Transverse colon (tissue), 4 donors: ENCODE results near the gene CRLF2. TPM values are rescaled to one million over a fixed set of nuclear protein-coding genes. Genes with fewer than 3 reads are reported as not detected.

Experiments used
- DNase-seq: peaks from one replicate; pipeline ENCODE4 v3.0.0-alpha.2; 2019
- H3K27ac ChIP-seq, 4 donors: fragments of 200-600 bp; sonication (generic); 2 replicates each; pipeline ENCODE4 v1.5.1; 2016 to 2018; ENCODE audit warnings: inconsistent platforms in 4 of 4
- H3K27me3 ChIP-seq: fragments of 200-600 bp; sonication (generic); 2 replicates; pipeline ENCODE4 v1.5.1; 2017; ENCODE audit warnings: inconsistent platforms
- H3K36me3 ChIP-seq, 4 donors: fragments of 200-600 bp; sonication (generic); 2 replicates each; pipeline ENCODE4 v1.5.1; 2017 to 2019; ENCODE audit warnings: inconsistent platforms in 4 of 4
- H3K4me1 ChIP-seq, 4 donors: fragments of 200-600 bp; sonication (generic); 2 replicates each; pipeline ENCODE4 v1.5.1; 2017 to 2020; ENCODE audit warnings: inconsistent platforms in 4 of 4
- H3K4me3 ChIP-seq, 4 donors: fragments of 200-600 bp; sonication (generic); 1 replicate in 1 of 4; 2 replicates in 3 of 4; pipeline versions ENCODE4 v1.5.1 to v1.6.1; 2017 to 2019; ENCODE audit warnings: inconsistent platforms in 4 of 4
- H3K9me3 ChIP-seq, 2 donors: fragments of 200-600 bp; sonication (generic); 2 replicates each; pipeline ENCODE4 v1.5.1; 2017 to 2019; ENCODE audit warnings: inconsistent platforms in 2 of 2
- EP300 ChIP-seq: sonication (generic); formaldehyde crosslinking; IDR thresholded peaks from one replicate; pipeline ENCODE4 v1.6.1; 2017; ENCODE audit warnings: antibody characterized with exemption, low read depth
- POLR2A ChIP-seq: fragments of 450-650 bp; IDR thresholded peaks from one replicate; pipeline ENCODE4 v1.6.1; 2016; ENCODE audit warnings: antibody characterized with exemption, mild to moderate bottlenecking, moderate library complexity
- POLR2AphosphoS5 ChIP-seq, 3 donors: sonication (generic); formaldehyde crosslinking; IDR thresholded peaks; one replicate each; pipeline ENCODE4 v1.6.1; 2016; ENCODE audit warnings: antibody characterized with exemption in 3 of 3
- WGBS, 2 donors: methylation state at CpG; one replicate each; pipeline ENCODE4 v1.1.5; 2018; ENCODE audit warnings: low coverage in 1 of 2; 5-methylcytosine and 5-hydroxymethylcytosine counted together
- in situ Hi-C, 4 donors: fragments of 200-750 bp; cut with MboI; loops; one replicate each; pipeline versions ENCODE4 v1.15.0 to v1.15.1; 2017; ENCODE audit warnings: low sequenced_read_pairs in 3 of 4, low pct_ligation_motif_present in 1 of 4, low pct_unique_long_range_greater_than_20kb in 1 of 4
- intact Hi-C: fragments of 100-400 bp; cut with DNase I; formaldehyde crosslinking; loops from one replicate; pipeline ENCODE4 v1.15.1; 2023; ENCODE audit warnings: low total_unique reads
- total RNA-seq, 4 donors: library from RNA; depleted of rRNA; stranded (reverse); fragments of >200 nt; gene quantifications; one replicate each; pipeline ENCODE4 v1.1.0, GENCODE V29; 2016
- TF ChIP-seq, protein P1 (sequence below), 5 experiments: fragments of 200-600 bp in 3 of 5; fragments of 450-650 bp in 2 of 5; sonication (generic) in 3 of 5; IDR thresholded peaks; 1 replicate in 2 of 5; 2 replicates in 3 of 5; pipeline ENCODE4 v1.5.1; 2016 to 2017; ENCODE audit warnings: antibody characterized with exemption in 5 of 5, inconsistent platforms in 3 of 5, mild to moderate bottlenecking in 2 of 5, moderate library complexity in 1 of 5

The CRLF2 gene
- total RNA-seq, 4 donors from 2014 or later: 0.41 to 15.0 TPM; not detected in 2

DNA sequence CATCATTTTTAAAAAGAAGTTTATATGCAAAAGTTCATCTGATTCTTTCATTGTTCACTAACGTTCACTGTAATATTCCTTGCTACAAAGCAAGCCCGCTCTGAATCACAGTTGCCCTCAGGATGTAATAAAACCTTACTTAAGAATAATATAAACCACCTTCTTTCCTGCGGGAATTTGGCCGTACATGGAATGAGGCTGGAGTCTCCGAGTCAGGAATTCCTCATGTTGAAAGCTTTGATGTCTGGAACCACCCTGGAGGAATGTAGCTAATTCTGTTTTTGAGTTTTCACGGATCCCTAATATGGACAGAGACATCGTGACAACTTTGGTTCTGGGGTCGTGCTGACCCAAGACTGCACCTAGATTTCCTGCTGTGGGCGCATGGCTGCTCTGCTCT, 58.5 kb downstream of the CRLF2 start:
- intact Hi-C loops: no loop called here
- Histone ChIP-seq H3K9me3 (no peaks in the 10 kb centered on the region), H3K27me3 (peaks cover 4% of the 10 kb centered on the region), H3K4me3 (no peak overlapping the region), H3K27ac (no peak overlapping the region), H3K4me1 (no peaks in the 10 kb centered on the region), H3K36me3 (no peaks in the 10 kb centered on the region)
- no peak for DNase-seq
- 36 to 44% methylated on average over 5 to 9 of the region's 9 CpGs for WGBS, 2 donors
- TF ChIP-seq POLR2A: no peak
- no peak for TF ChIP-seq EP300
- no peak for TF ChIP-seq POLR2AphosphoS5 (IDR thresholded peaks at IDR 0.05)
- TF ChIP-seq, protein P1, sequence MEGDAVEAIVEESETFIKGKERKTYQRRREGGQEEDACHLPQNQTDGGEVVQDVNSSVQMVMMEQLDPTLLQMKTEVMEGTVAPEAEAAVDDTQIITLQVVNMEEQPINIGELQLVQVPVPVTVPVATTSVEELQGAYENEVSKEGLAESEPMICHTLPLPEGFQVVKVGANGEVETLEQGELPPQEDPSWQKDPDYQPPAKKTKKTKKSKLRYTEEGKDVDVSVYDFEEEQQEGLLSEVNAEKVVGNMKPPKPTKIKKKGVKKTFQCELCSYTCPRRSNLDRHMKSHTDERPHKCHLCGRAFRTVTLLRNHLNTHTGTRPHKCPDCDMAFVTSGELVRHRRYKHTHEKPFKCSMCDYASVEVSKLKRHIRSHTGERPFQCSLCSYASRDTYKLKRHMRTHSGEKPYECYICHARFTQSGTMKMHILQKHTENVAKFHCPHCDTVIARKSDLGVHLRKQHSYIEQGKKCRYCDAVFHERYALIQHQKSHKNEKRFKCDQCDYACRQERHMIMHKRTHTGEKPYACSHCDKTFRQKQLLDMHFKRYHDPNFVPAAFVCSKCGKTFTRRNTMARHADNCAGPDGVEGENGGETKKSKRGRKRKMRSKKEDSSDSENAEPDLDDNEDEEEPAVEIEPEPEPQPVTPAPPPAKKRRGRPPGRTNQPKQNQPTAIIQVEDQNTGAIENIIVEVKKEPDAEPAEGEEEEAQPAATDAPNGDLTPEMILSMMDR (IDR thresholded peaks at IDR 0.05): no peak
- in situ Hi-C loops: no loop called here

DNA sequence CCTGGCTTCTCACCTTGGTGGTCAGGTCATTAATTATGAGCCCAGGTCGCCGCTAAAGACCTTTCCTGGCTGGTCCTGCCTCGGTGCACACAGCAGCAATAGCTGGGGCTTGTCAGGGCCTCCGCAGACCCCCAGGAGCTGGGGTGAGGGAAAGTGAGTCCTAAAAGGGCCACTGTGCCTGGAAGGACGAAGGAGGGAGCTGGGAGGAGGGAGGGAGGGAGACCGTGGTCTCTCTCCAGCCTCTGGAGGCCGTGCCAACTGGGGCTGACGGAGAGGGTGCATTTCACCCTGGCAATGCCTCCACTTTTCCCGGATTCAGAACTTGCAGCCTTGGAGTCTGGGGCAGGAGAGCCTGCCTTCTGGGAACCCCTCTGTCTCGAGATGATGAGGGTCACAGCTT, 60.4 kb downstream of the CRLF2 start:
- intact Hi-C loops (no loop called here), in situ Hi-C loops (no loop called here)
- DNase-seq: no peak

DNA sequence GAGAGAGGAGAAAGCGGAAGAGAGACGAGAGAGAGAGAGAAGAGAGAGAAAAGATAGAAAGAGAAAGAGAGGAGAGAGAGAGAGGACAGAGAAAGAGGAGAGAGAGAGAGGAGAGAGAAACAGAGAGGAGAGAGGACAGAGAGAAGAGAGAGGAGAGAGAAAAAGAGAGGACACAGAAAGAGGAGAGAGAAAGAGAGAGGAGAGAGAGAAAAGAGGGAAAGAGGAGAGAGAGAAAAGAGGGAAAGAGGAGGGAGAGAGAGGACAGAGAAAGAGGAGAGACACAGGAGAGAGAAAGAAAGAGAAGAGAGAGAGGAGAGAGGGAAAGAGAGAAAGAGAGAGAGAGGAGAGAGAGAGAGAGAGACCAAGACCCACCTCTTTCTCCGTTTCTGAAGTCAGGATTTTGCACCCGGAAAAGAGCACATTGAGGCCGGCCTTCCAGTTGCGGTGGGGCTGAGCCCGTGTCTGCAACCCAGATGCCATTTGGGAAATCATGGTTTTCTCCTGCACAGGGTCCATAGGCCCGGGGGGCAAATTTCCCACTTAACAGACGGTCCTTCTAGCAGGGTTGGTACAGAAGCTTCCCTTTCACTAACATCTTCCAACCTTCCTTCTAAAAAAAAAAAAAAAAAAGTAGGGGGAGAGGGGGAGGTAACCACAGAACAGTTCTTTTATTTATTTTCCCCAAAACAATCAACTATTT, 60.9 kb downstream of the CRLF2 start:
- WGBS, 2 donors: 28 to 47% methylated on average over 7 to 9 of the region's 9 CpGs
- Histone ChIP-seq H3K4me1 (no peaks in the 10 kb centered on the region), H3K9me3 (no peaks in the 10 kb centered on the region), H3K27ac (no peak overlapping the region), H3K36me3 (no peaks in the 10 kb centered on the region), H3K4me3 (no peak overlapping the region), H3K27me3 (peaks cover 4% of the 10 kb centered on the region)
- in situ Hi-C loops (no loop called here), intact Hi-C loops (no loop called here)
- TF ChIP-seq EP300 (no peak), POLR2A (no peak), POLR2AphosphoS5 (IDR thresholded peaks at IDR 0.05) (no peak)
- TF ChIP-seq, protein P1 (IDR thresholded peaks at IDR 0.05): no peak
- DNase-seq: no peak

More for the DNA sequence above, 60.4 kb downstream of the CRLF2 start:
- no peak overlapping the region for H3K4me3 ChIP-seq
- TF ChIP-seq, protein P1 (IDR thresholded peaks at IDR 0.05): no peak
- TF ChIP-seq POLR2AphosphoS5 (IDR thresholded peaks at IDR 0.05): no peak
- no peaks in the 10 kb centered on the region for H3K4me1 ChIP-seq
- H3K36me3 ChIP-seq: no peaks in the 10 kb centered on the region
- H3K27me3 ChIP-seq: peaks cover 4% of the 10 kb centered on the region
- H3K9me3 ChIP-seq: no peaks in the 10 kb centered on the region
- 39% methylated on average over 10 of the region's 10 CpGs; no CpG with 5 or more reads in 1 of the 2 donors for WGBS, 2 donors
- no peak overlapping the region for H3K27ac ChIP-seq

DNA sequence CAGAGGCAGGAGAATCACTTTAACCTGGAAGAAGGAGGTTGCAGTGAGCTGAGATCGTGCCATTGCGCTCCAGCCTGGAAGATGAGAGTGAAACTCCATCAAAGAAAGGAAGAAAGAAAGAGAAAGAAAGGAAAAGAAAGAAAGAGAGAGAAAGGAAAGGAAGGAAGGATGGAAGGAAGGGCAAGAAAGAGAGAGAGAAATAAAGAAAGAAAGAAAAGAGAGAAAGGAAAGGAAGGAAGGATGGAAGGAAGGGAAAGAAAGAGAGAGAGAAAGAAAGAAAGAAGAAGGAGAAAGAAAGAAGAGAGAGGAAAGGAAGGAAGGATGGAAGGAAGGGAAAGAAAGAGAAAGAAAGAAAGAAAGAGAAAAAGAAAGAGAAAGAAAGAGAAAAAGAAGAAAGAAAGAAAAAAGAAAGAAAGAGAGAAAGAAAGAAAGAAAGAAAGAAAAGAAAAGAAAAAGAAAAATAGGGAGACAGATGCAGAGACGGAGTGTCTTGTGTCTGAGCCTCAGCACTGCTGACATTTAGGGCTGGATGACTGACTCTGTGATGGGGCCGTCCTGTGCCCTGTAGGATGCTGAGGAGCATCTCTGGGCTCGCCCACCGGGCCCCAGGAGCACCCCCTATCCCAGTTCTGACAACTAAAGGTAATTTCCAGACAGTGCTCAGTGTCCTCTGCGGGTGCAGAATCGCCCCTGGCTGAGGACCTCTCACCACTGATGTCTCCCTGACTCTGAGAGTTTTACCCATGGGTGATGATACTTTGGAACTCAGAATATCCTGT, 61.7 kb downstream of the CRLF2 start:
- DNase-seq: no peak
- Histone ChIP-seq H3K27ac (no peak overlapping the region), H3K4me1 (no peaks in the 10 kb centered on the region), H3K27me3 (peaks cover 4% of the 10 kb centered on the region), H3K9me3 (no peaks in the 10 kb centered on the region), H3K36me3 (no peaks in the 10 kb centered on the region), H3K4me3 (no peak overlapping the region)
- in situ Hi-C loops (no loop called here), intact Hi-C loops (no loop called here)
- TF ChIP-seq POLR2A (no peak), POLR2AphosphoS5 (IDR thresholded peaks at IDR 0.05) (no peak), EP300 (no peak)
- TF ChIP-seq, protein P1 (IDR thresholded peaks at IDR 0.05): no peak
- WGBS, 2 donors: 66 to 76% methylated on average over 8 of the region's 8 CpGs
